Endothelial cell of umbilical vein (primary cell): ENCODE measurements around the gene DCAF6.

ENCODE experiments used
- CTCF ChIP-seq, 2 donors: IDR thresholded peaks; 1 replicate in 1 of 2; 2 replicates in 1 of 2; pipeline ENCODE4 v1.5.1; 2011; ENCODE audit warnings: low read length in 2 of 2, mild to moderate bottlenecking in 2 of 2, moderate library complexity in 2 of 2, control low read depth in 1 of 2, inconsistent platforms in 1 of 2, low read depth in 1 of 2; ENCODE audit not compliant: insufficient read depth in 1 of 2; ENCODE audit errors: extremely low read depth in 1 of 2
- EZH2 ChIP-seq: IDR thresholded peaks from 2 replicates; pipeline ENCODE4 v1.6.1; 2012; ENCODE audit warnings: borderline replicate concordance, low read depth, mild to moderate bottlenecking, moderate library complexity, low read length, inconsistent platforms; ENCODE audit not compliant: severe bottlenecking
- FOS ChIP-seq: IDR thresholded peaks from 2 replicates; pipeline ENCODE4 v1.6.1; 2011; ENCODE audit warnings: mild to moderate bottlenecking, low read length, moderate library complexity, borderline replicate concordance; ENCODE audit not compliant: insufficient read depth
- JUN ChIP-seq: IDR thresholded peaks from 2 replicates; pipeline ENCODE4 v1.6.1; 2011; ENCODE audit warnings: borderline replicate concordance, low read depth; ENCODE audit not compliant: insufficient read length, insufficient read depth
- MYC ChIP-seq: IDR thresholded peaks from one replicate; pipeline ENCODE4 v1.6.1; 2011; ENCODE audit warnings: mild to moderate bottlenecking, low read depth, low read length
- POLR2A ChIP-seq: IDR thresholded peaks from 2 replicates; pipeline ENCODE4 v1.6.1; 2012; ENCODE audit warnings: low read depth, mild to moderate bottlenecking, control low read depth, low read length
- POLR2AphosphoS5 ChIP-seq: IDR thresholded peaks from 2 replicates; pipeline ENCODE4 v1.6.1; 2012; ENCODE audit warnings: low read depth, mild to moderate bottlenecking, control low read depth, low read length, moderate library complexity; ENCODE audit not compliant: insufficient read depth
- TF ChIP-seq, protein P1 (sequence below): IDR thresholded peaks from 2 replicates; pipeline ENCODE4 v1.6.1; 2011; ENCODE audit not compliant: insufficient read depth, insufficient read length

DNA sequence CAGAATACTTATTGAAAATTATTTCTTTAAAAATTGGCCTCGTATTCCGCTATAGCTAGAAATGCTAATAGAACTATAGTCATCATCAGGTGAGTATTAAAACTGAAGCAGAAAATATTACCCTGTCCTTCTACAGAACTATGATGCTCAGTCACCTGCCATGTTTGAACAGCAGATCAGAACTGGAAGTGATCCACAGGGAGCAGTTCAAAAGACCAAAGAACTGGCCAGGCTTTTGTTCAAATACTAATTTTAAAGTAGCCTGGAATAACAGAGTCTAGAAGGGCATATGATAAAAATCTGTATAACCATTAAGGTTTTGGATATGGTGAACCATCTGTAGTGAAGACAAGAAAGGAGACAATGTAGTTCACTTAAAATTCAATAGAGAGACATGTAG, 105.9 kb downstream of the DCAF6 start:
- TF ChIP-seq CTCF (IDR thresholded peaks at IDR 0.05; ENCODE audit: extremely low read depth in 1 of 2, insufficient read depth in 1 of 2, low read depth in 1 of 2, low read length in 2 of 2) (no peak), POLR2A (no peak), POLR2AphosphoS5 (no peak), EZH2 (no peak), FOS (no peak), JUN (no peak), MYC (no peak)
- TF ChIP-seq, protein P1, sequence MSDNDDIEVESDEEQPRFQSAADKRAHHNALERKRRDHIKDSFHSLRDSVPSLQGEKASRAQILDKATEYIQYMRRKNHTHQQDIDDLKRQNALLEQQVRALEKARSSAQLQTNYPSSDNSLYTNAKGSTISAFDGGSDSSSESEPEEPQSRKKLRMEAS, result no peak
